GM12878 (cell line): ENCODE data around the gene CHST15. TPM values are rescaled to one million over a fixed set of nuclear protein-coding genes. Genes with fewer than 3 reads are reported as not detected.

Experiments
- ATAC-seq: fragments of 200-7000 bp; cut with Tn5 transposase; 3 replicates; pipeline ENCODE4 v1.9.1; 2020; ENCODE audit warnings: mild to moderate bottlenecking, moderate library complexity
- BruUV-seq: library from RNA; stranded (reverse); fragments of 400-500 nt; replicated peaks from 2 replicates; lab custom pipeline; 2021; lab: Mats Ljungman, UMichigan
- CTCF ChIA-PET: fragments of 300-600 bp; sonication (Branson Sonifier 250); formaldehyde crosslinking; extraction: SDS; loops from one replicate; lab custom pipeline; 2021; ENCODE audit warnings: inconsistent platforms; lab: Yijun Ruan, JAX
- POLR2A ChIA-PET: fragments of 350-600 bp; formaldehyde crosslinking; extraction: SDS; loops from one replicate; lab custom pipeline; 2021; ENCODE audit warnings: inconsistent platforms; lab: Charles Lee
- RAD21 ChIA-PET: fragments of 300-600 bp; sonication (Branson Sonifier 250); formaldehyde crosslinking; loops from one replicate; lab custom pipeline; 2023; ENCODE audit warnings: antibody characterized with exemption; ENCODE audit not compliant: unreplicated experiment; lab: Charles Lee
- SMC1A ChIA-PET: fragments of 300-600 bp; sonication (Branson Sonifier 250); formaldehyde crosslinking; loops from one replicate; lab custom pipeline; 2023; ENCODE audit not compliant: unreplicated experiment, uncharacterized antibody; lab: Charles Lee
- DNase-seq: peaks from one replicate; pipeline ENCODE4 v3.0.0-alpha.2; 2011; ENCODE audit warnings: low read depth, low spot score
- FAIRE-seq: peaks from 3 replicates; lab custom pipeline; 2011; peaks lifted over from hg19 to GRCh38; lab: Jason Lieb, UNC
- H2AFZ ChIP-seq: 2 replicates; pipeline ENCODE4 v1.6.0; 2011; ENCODE audit warnings: low read depth, low read length, control low read depth; ENCODE audit not compliant: control insufficient read depth
- H3K27ac ChIP-seq: 2 replicates; pipeline ENCODE4 v1.5.1; 2011; ENCODE audit warnings: control low read depth; ENCODE audit not compliant: control insufficient read depth, insufficient read depth
- H3K27me3 ChIP-seq, 2 experiments: replicated peaks in 1 of 2; 2 replicates each; pipeline versions ENCODE4 v1.6.0 to v1.6.1; 2011; ENCODE audit warnings: low read length in 1 of 2; ENCODE audit not compliant: control insufficient read depth in 2 of 2, insufficient read depth in 2 of 2
- H3K36me3 ChIP-seq, 2 experiments: 2 replicates each; pipeline ENCODE4 v1.5.1; 2011; ENCODE audit warnings: low read length in 1 of 2; ENCODE audit not compliant: control insufficient read depth in 2 of 2, insufficient read depth in 2 of 2
- H3K4me1 ChIP-seq: 2 replicates; pipeline ENCODE4 v1.6.1; 2011; ENCODE audit warnings: mild to moderate bottlenecking, low read length, moderate library complexity, mixed read lengths; ENCODE audit not compliant: control insufficient read depth, insufficient read depth
- H3K4me2 ChIP-seq: 2 replicates; pipeline ENCODE4 v1.6.0; 2011; ENCODE audit warnings: control low read depth; ENCODE audit not compliant: control insufficient read depth, insufficient read depth
- H3K4me3 ChIP-seq: fragments of 200-600 bp; sonication (generic); 2 replicates; pipeline ENCODE4 v1.5.1; 2016
- H3K79me2 ChIP-seq: 2 replicates; pipeline ENCODE4 v1.6.0; 2011; ENCODE audit warnings: low read length; ENCODE audit not compliant: control insufficient read depth, insufficient read depth
- H3K9ac ChIP-seq: 2 replicates; pipeline ENCODE4 v1.8.0; 2011; ENCODE audit warnings: low read length, control low read depth, mixed read lengths; ENCODE audit not compliant: control insufficient read depth, insufficient read depth
- H3K9me3 ChIP-seq: replicated peaks from 3 replicates; pipeline ENCODE4 v1.5.1; 2011; ENCODE audit warnings: mild to moderate bottlenecking, low read length; ENCODE audit not compliant: control insufficient read depth, insufficient read depth
- H4K20me1 ChIP-seq: 2 replicates; pipeline ENCODE4 v1.6.0; 2011; ENCODE audit not compliant: control insufficient read depth, insufficient read depth
- FOXM1 ChIP-seq: IDR thresholded peaks from 2 replicates; pipeline ENCODE4 v1.6.1; 2012; ENCODE audit warnings: low read depth, mild to moderate bottlenecking, inconsistent platforms, low read length, moderate library complexity
- NFXL1 ChIP-seq: fragments of 450-650 bp; IDR thresholded peaks from 2 replicates; pipeline ENCODE4 v1.6.1; 2017; ENCODE audit warnings: antibody characterized with exemption, mild to moderate bottlenecking, borderline replicate concordance
- RAD21 ChIP-seq: IDR thresholded peaks from 2 replicates; pipeline ENCODE4 v1.6.1; 2011; ENCODE audit warnings: mild to moderate bottlenecking, low read depth, low read length, moderate library complexity; ENCODE audit not compliant: insufficient read depth
- TCF3 ChIP-seq: IDR thresholded peaks from 2 replicates; pipeline ENCODE4 v1.6.1; 2012; ENCODE audit warnings: low read depth, mild to moderate bottlenecking, low read length, borderline replicate concordance; ENCODE audit not compliant: insufficient read depth
- WGBS: methylation state at CpG from one replicate; pipeline ENCODE4 v1.1.6; 2016; ENCODE audit warnings: low lambda C conversion rate; ENCODE audit not compliant: insufficient replicate concordance, insufficient coverage; ENCODE audit errors: missing lambda C conversion rate; 5-methylcytosine and 5-hydroxymethylcytosine counted together
- in situ Hi-C: fragments of 300-500 bp; cut with MboI; formaldehyde crosslinking; loops from 9 replicates; pipeline ENCODE4 v1.14.3; 2018; ENCODE audit warnings: mixed read lengths
- intact Hi-C: fragments of 100-400 bp; cut with micrococcal nuclease; formaldehyde crosslinking; loops from one replicate; pipeline ENCODE4 v1.14.2; 2022; ENCODE audit not compliant: unreplicated experiment
- polyA plus RNA-seq, 11 experiments: library from polyadenylated mRNA; depleted of rRNA in 4 of 11; unstranded in 6 of 11; stranded (reverse) in 5 of 11; fragments of >200 nt; fragmentation: Nextera tagmentation in 4 of 11; fragmentation: Illumina TruSeq in 1 of 11; extraction: Ambion mirVana in 4 of 11; extraction: Trizol in 1 of 11; gene quantifications; 1 replicate in 1 of 11; 2 replicates in 10 of 11; pipeline versions ENCODE4 v1.2.1 to v1.2.3, GENCODE V29; 2011 to 2016; ENCODE audit warnings: inconsistent platforms in 2 of 11, missing spikeins in 2 of 11, low read depth in 1 of 11
- total RNA-seq, 4 experiments: library from RNA; depleted of rRNA in 3 of 4; stranded (reverse); fragments of >200 nt in 3 of 4; fragmentation: Illumina TruSeq in 1 of 4; extraction: Trizol in 1 of 4; gene quantifications; 2 replicates each; pipeline versions ENCODE4 v1.2.1 to v1.2.3, GENCODE V29; 2013 to 2021
- TF ChIP-seq, protein P1 (sequence below): fragments of 450-650 bp; IDR thresholded peaks from 2 replicates; pipeline ENCODE4 v1.6.1; 2016; ENCODE audit warnings: mild to moderate bottlenecking, moderate library complexity, borderline replicate concordance
- TF ChIP-seq, protein P2 (sequence below): fragments of 450-650 bp; IDR thresholded peaks from 2 replicates; pipeline ENCODE4 v1.6.1; 2017; ENCODE audit warnings: mild to moderate bottlenecking

Gene CHST15
- total and polyA plus RNA-seq, 10 of the 15 experiments (the other 5 are each of a cell fraction or from before 2014, with no cell fraction given): 0.02 to 0.53 (median 0.05) TPM; not detected in 1

DNA sequence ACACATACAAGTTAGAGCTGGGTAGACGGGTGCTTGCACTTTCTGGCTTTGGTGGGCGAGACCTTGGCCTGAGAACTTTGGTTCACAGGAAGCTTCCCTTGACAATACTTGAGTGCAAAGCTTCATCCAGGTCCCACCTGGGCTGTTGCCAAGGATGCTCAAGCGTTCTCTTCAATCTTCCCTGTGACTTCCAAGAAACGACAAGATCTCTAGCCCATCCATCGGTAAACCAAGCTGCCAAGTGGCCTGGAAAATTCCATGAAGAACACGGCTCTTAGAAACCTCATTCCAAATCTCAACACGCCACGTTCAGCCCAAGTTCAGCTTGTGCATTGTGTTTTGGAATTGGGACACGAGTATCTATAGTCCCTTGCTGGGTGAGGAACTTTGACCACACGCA, 84.7 kb downstream of the CHST15 start (continued):
- TF ChIP-seq, protein P1, sequence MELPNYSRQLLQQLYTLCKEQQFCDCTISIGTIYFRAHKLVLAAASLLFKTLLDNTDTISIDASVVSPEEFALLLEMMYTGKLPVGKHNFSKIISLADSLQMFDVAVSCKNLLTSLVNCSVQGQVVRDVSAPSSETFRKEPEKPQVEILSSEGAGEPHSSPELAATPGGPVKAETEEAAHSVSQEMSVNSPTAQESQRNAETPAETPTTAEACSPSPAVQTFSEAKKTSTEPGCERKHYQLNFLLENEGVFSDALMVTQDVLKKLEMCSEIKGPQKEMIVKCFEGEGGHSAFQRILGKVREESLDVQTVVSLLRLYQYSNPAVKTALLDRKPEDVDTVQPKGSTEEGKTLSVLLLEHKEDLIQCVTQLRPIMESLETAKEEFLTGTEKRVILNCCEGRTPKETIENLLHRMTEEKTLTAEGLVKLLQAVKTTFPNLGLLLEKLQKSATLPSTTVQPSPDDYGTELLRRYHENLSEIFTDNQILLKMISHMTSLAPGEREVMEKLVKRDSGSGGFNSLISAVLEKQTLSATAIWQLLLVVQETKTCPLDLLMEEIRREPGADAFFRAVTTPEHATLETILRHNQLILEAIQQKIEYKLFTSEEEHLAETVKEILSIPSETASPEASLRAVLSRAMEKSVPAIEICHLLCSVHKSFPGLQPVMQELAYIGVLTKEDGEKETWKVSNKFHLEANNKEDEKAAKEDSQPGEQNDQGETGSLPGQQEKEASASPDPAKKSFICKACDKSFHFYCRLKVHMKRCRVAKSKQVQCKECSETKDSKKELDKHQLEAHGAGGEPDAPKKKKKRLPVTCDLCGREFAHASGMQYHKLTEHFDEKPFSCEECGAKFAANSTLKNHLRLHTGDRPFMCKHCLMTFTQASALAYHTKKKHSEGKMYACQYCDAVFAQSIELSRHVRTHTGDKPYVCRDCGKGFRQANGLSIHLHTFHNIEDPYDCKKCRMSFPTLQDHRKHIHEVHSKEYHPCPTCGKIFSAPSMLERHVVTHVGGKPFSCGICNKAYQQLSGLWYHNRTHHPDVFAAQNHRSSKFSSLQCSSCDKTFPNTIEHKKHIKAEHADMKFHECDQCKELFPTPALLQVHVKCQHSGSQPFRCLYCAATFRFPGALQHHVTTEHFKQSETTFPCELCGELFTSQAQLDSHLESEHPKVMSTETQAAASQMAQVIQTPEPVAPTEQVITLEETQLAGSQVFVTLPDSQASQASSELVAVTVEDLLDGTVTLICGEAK: no peak
- TF ChIP-seq TCF3: no peak

DNA sequence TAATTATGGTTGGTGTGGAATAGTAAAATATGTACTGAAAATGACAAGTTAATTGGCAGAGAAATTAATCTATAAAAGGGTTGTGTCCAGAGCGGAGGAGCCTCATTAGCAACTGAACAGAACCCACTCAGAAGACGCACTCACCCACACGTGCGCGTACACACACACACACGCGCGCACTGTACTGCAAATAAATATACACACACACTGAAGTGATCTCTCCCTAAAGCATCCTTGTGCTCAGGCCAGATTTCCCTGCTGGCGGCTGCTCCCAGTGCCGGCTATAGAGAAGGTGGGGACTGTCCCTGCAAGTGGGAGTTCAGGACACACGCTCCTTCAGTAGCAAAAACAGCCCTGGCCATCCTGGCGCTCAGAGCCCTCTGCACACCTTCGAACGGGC, 85.2 kb downstream of the CHST15 start:
- SMC1A ChIA-PET: no interaction called here
- H3K4me3 ChIP-seq: no peak overlapping the region
- no peaks in the 10 kb centered on the region for H3K79me2 ChIP-seq
- H3K4me1 ChIP-seq: no peaks in the 10 kb centered on the region
- H2AFZ ChIP-seq: no peak overlapping the region
- RAD21 ChIA-PET: interaction anchor here (1.5 kb wide), 1 partner anchor 14 kb away, joined by 3 read pairs; no protein-coding TSS in a partner anchor
- POLR2A ChIA-PET: no interaction called here
- FAIRE-seq (no peak), DNase-seq (no peak), ATAC-seq (no peak)
- peaks cover 7% of the 10 kb centered on the region; the same call in 1 of the 3 replicates for H3K9me3 ChIP-seq
- in situ Hi-C loops (no loop called here), intact Hi-C loops (no loop called here)
- H3K36me3 ChIP-seq: no peaks in the 10 kb centered on the region
- no peak for TF ChIP-seq FOXM1
- TF ChIP-seq NFXL1: no peak
- TF ChIP-seq, protein P2, sequence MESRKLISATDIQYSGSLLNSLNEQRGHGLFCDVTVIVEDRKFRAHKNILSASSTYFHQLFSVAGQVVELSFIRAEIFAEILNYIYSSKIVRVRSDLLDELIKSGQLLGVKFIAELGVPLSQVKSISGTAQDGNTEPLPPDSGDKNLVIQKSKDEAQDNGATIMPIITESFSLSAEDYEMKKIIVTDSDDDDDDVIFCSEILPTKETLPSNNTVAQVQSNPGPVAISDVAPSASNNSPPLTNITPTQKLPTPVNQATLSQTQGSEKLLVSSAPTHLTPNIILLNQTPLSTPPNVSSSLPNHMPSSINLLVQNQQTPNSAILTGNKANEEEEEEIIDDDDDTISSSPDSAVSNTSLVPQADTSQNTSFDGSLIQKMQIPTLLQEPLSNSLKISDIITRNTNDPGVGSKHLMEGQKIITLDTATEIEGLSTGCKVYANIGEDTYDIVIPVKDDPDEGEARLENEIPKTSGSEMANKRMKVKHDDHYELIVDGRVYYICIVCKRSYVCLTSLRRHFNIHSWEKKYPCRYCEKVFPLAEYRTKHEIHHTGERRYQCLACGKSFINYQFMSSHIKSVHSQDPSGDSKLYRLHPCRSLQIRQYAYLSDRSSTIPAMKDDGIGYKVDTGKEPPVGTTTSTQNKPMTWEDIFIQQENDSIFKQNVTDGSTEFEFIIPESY: peak; percentile 66; the same call in 1 of the 2 replicates
- TF ChIP-seq RAD21: no peak
- 76% methylated on average over 14 of the region's 14 CpGs for WGBS
- CTCF ChIA-PET: no interaction called here
- H3K9ac ChIP-seq: no peak overlapping the region
- no peak overlapping the region for H3K27ac ChIP-seq
- no peaks in the 10 kb centered on the region for H4K20me1 ChIP-seq
- no peak overlapping the region for H3K4me2 ChIP-seq
- H3K27me3 ChIP-seq: peaks cover 0 to 4% of the 10 kb centered on the region in 2 experiments; a peak in 3 of 4 replicates
- no TSS peak for BruUV-seq
